GM21390 (cell line): Measurements from ENCODE around the gene NUCB2.
A peak's percentile ranks its signal among the peaks of the same experiment; 100 is the strongest.

Experiments
- ATAC-seq: cut with Tn5 transposase; IDR thresholded peaks from one replicate; pipeline ENCODE4 v1.9.1; 2021; ENCODE audit not compliant: unreplicated experiment

NUCB2 gene

GRCh38 chr11:17331669-17332068 lies 55.1 kb downstream of the NUCB2 start:
- no peak for ATAC-seq

DNA sequence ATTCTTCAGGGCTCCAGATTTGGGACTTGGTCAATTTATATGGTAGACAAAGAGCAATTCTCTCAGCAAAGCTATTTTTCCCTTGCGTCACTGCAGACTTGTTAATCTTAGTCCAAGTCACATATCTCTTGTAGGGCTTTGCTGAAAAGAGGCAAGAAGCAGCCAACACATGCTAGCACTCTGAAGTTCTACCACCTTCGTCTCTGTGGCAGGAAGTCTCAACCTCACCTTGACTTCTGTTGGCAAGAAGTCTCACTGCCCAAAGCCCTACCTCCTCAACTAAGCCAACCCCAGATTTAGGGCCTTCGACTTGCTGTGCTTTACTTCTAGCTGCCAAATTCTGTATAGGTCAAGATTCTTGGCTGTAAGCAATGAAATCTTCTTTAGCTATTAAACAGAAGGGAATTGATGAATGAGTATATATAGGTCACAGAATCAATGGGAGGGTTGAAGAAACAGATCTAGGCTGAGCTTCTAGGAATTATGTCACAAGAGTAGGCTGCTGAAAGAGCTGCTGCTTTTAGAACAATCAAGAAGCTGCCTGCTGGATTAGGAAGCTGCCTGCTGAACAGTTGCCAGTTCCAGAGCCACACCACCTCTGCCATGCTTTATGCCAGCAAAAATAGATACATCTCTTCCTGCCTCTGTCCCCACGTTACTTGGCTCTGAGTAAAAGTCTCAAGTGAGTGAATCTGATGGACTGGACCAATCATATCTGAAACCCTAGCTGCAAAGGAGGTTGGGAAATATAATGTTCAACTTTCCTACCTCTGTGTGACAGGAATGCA lies 57.5 kb downstream of the NUCB2 start:
- no peak for ATAC-seq

DNA sequence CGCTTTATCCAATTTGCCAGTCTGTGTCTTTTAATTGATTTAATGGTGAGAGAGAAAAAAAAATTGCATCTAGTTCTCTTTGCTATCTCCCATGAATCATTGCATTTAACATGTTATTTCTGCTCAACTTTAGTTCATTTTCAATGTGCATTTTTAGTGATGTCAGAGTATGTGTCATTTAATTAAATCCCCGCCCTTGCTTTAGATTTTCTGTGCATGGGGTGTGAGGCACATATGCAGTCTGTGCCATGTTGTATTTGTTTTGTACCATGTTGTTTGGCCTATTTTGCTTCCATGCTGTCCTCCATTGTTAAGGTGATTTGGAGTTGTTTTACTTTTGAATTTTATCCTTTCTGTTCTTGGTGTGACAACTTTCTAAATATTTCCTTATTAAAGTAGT lies 66.7 kb downstream of the NUCB2 start:
- no peak for ATAC-seq

- no peak for ATAC-seq
Measured at GRCh38 chr11:17343907-17344306, 67.4 kb downstream of the NUCB2 start.

DNA sequence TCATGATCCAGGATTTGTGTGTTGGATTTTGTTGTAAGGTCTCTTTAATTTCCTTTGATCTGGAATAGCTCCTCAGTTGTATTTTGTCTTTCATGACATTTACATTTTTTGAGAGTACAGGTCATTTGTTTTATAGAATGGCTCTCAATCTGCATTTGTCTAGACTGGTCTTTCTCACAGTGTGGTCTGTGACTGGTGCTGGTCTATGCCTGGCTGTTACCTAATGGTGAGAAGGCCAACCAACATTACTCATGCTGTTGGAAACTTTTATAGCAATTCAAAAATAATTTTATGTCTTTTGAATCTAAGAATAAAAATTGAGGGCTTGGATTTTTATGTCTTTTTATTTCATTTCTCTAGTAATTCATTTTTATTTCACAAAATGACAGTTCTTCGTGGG lies 71.1 kb downstream of the NUCB2 start:
- no peak for ATAC-seq

- ATAC-seq = no peak
Measured at GRCh38 chr11:17350455-17351171, 74.1 kb downstream of the NUCB2 start.

GRCh38 chr11:17351172-17351509 lies 74.6 kb downstream of the NUCB2 start:
- no peak for ATAC-seq

- ATAC-seq = no peak
Measured at GRCh38 chr11:17351510-17352176, 75.1 kb downstream of the NUCB2 start, which contains the start of gene NCR3LG1. NCR3LG1 (plus strand) TSS chr11:17351800; CDS start chr11:17351970, 170 bp downstream.

GRCh38 chr11:17352950-17353820 lies 76.6 kb downstream of the NUCB2 start:
- peak; percentile 47 for ATAC-seq

- ATAC-seq = no peak
Measured at GRCh38 chr11:17353821-17354600, 77.5 kb downstream of the NUCB2 start.

DNA sequence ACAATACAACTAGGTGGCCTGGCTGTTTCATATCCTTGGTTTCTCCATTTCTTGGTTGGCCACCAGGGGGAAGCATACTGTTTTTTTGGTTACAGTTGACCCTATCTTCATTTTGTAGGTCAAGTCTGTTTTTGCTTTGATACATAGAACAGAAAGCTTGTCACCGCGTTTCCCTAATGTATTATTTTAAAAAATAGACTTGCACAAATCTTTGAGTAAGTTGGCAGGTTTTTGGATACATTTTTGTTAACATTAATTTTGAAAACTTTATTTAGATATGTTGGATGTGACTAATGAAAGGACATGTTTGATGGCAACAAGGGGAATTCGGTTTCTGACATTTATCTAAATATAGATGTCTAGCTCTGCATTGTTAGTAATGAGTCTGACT lies 78.1 kb downstream of the NUCB2 start:
- peak; percentile 46 for ATAC-seq

- ATAC-seq = no peak
Measured at GRCh38 chr11:17366495-17366894, 90.0 kb downstream of the NUCB2 start.

GRCh38 chr11:17368551-17368950 lies 92.0 kb downstream of the NUCB2 start:
- ATAC-seq = no peak

DNA sequence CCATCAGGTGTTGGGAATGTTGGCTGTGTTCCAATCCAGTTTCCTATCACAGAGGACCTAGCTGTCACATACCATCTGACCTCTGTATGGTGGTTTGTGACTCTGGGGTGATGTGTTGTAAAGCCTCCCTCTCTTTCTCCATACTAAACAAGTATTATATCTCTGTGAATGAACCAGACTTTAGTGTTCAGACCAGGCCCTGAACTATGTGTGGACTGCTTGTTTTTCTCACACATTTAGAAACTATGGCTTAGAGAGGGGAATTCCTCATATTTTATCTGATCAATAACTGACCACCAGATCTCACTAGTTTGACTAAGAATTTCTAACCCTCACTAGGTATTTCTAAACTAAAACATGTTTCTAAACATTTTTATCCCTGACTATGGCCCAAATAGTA lies 92.6 kb downstream of the NUCB2 start:
- ATAC-seq = no peak

GRCh38 chr11:17369684-17370243 lies 93.2 kb downstream of the NUCB2 start:
- no peak for ATAC-seq

DNA sequence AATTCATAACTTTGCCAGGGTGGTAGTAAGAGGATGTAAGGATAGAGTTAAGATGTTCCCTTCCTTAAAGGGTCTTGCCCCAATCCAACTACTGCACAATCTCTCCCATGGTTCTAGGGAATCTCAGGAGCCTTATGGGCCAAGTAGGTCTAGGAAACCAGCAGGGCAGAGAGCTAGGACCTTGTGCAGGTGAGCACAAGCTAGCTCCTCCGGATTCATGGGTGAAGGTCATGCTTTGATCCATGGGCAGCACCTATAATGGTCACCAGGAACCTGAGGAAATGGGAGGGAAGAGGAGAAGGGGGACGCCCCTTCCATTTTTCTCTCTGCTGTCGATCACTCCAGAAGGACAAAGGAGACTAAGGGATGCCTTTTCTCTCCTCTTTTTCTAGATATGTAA lies 95.1 kb downstream of the NUCB2 start:
- ATAC-seq = no peak

GRCh38 chr11:17375547-17375946 lies 99.0 kb downstream of the NUCB2 start:
- no peak for ATAC-seq

DNA sequence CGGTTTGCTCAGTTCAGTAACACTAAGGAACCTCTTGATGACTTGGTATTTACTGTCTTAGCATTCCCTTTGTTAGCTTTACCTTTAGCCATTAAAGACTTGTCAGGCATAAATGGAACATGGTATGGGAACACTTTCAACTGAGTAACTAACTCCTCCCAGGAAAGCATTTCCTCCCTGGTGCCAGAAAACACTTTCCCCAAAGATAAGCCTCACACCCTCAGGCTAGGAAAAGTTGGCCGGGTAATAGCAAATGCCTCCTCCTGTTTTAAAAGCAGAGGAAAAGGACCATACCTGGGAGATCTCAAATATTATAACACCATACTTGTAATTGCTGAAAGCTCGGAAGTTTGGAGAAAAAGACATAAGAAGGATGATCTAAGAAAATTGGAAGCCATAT lies 100.0 kb downstream of the NUCB2 start:
- ATAC-seq = no peak

DNA sequence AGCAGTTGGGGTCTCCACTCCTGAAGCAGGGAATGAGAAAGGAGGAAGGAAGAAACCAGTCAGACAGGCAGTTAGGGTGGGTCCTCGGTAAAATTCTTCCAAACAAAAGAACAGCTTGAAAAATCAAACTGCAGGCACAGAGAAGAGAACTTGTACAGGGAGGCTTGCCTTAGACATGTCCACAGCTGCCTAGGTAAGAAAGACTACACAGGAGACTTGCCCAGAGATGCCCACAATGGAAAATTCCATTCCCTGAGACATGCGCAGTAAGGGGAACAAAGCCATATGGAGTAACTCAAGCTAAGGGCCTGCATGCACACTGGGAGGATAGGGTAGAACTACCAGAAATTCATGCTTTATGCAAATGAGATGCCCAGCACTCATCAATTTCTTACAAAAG lies 102.1 kb downstream of the NUCB2 start:
- no peak for ATAC-seq
